ENCODE results near the gene SLC29A1.

The SLC29A1 gene

GRCh38 chr6:44265007-44265721 is 41.8 kb downstream of the SLC29A1 start, which contains the start of gene NFKBIE:
NFKBIE (minus strand) TSS chr6:44265551; CDS start chr6:44265346, 205 bp downstream.
- no peak within 1 kb of the TSS for H2AFZ ChIP-seq (ENCODE audit: low read length, unreplicated experiment)
- peaks cover 12% of the 10 kb centered on the region for H3K79me2 ChIP-seq (ENCODE audit: control insufficient read depth, insufficient read depth, low read length, unreplicated experiment)
- H3K4me3 ChIP-seq (ENCODE audit: low read depth, low read length), result peak within 1 kb of the TSS; percentile 82
- H3K4me1 ChIP-seq (ENCODE audit: control insufficient read depth, insufficient read depth, low read length, unreplicated experiment), result peaks cover 11% of the 10 kb centered on the region
- peak within 1 kb of the TSS; percentile 43; the same call in 1 of the 2 replicates for H3K27ac ChIP-seq (ENCODE audit: low read depth, low read length)
- no peaks in the 10 kb centered on the region for H3K36me3 ChIP-seq (ENCODE audit: insufficient read depth, low read length)
- H3K27me3 ChIP-seq (ENCODE audit: insufficient read depth, low read length), result peaks cover 21% of the 10 kb centered on the region

GRCh38 chr6:44265722-44266233 is 42.4 kb downstream of the SLC29A1 start:
- H3K4me3 ChIP-seq (ENCODE audit: low read depth, low read length), result no peak overlapping the region; the same call in 1 of the 2 replicates
- peaks cover 21% of the 10 kb centered on the region for H3K27me3 ChIP-seq (ENCODE audit: insufficient read depth, low read length)
- no peak overlapping the region for H3K27ac ChIP-seq (ENCODE audit: low read depth, low read length)
- H3K36me3 ChIP-seq (ENCODE audit: insufficient read depth, low read length), result no peaks in the 10 kb centered on the region
- H3K4me1 ChIP-seq (ENCODE audit: control insufficient read depth, insufficient read depth, low read length, unreplicated experiment), result peaks cover 11% of the 10 kb centered on the region
- no peak overlapping the region for H2AFZ ChIP-seq (ENCODE audit: low read length, unreplicated experiment)
- peaks cover 12% of the 10 kb centered on the region for H3K79me2 ChIP-seq (ENCODE audit: control insufficient read depth, insufficient read depth, low read length, unreplicated experiment)

- H3K36me3 ChIP-seq (ENCODE audit: insufficient read depth, low read length), result no peaks in the 10 kb centered on the region
- H3K4me3 ChIP-seq (ENCODE audit: low read depth, low read length), result no peak overlapping the region
- peaks cover 11% of the 10 kb centered on the region for H3K4me1 ChIP-seq (ENCODE audit: control insufficient read depth, insufficient read depth, low read length, unreplicated experiment)
- H3K79me2 ChIP-seq (ENCODE audit: control insufficient read depth, insufficient read depth, low read length, unreplicated experiment), result peaks cover 12% of the 10 kb centered on the region
- H2AFZ ChIP-seq (ENCODE audit: low read length, unreplicated experiment), result no peak overlapping the region
- no peak overlapping the region for H3K27ac ChIP-seq (ENCODE audit: low read depth, low read length)
- H3K27me3 ChIP-seq (ENCODE audit: insufficient read depth, low read length), result peaks cover 26% of the 10 kb centered on the region
Observed at GRCh38 chr6:44266347-44266746, 43.0 kb downstream of the SLC29A1 start.

GRCh38 chr6:44267252-44267651 is 43.9 kb downstream of the SLC29A1 start:
- no peak overlapping the region for H3K4me3 ChIP-seq (ENCODE audit: low read depth, low read length)
- H3K27me3 ChIP-seq (ENCODE audit: insufficient read depth, low read length), result peaks cover 35% of the 10 kb centered on the region
- no peak overlapping the region for H3K27ac ChIP-seq (ENCODE audit: low read depth, low read length)
- H3K79me2 ChIP-seq (ENCODE audit: control insufficient read depth, insufficient read depth, low read length, unreplicated experiment), result peaks cover 12% of the 10 kb centered on the region
- no peak overlapping the region for H2AFZ ChIP-seq (ENCODE audit: low read length, unreplicated experiment)
- H3K4me1 ChIP-seq (ENCODE audit: control insufficient read depth, insufficient read depth, low read length, unreplicated experiment), result peaks cover 9% of the 10 kb centered on the region
- H3K36me3 ChIP-seq (ENCODE audit: insufficient read depth, low read length), result no peaks in the 10 kb centered on the region

- Histone ChIP-seq H3K4me1 (ENCODE audit: control insufficient read depth, insufficient read depth, low read length, unreplicated experiment) (peaks cover under 1% of the 10 kb centered on the region), H2AFZ (ENCODE audit: low read length, unreplicated experiment) (no peak overlapping the region), H3K4me3 (ENCODE audit: low read depth, low read length) (no peak overlapping the region), H3K79me2 (ENCODE audit: control insufficient read depth, insufficient read depth, low read length, unreplicated experiment) (peaks cover 12% of the 10 kb centered on the region), H3K27me3 (ENCODE audit: insufficient read depth, low read length) (peaks cover 44% of the 10 kb centered on the region), H3K27ac (ENCODE audit: low read depth, low read length) (no peak overlapping the region), H3K36me3 (ENCODE audit: insufficient read depth, low read length) (no peaks in the 10 kb centered on the region)
Observed at GRCh38 chr6:44268095-44268628, 44.8 kb downstream of the SLC29A1 start.

GRCh38 chr6:44269178-44269920 is 46.0 kb downstream of the SLC29A1 start:
- Histone ChIP-seq H3K27ac (ENCODE audit: low read depth, low read length) (no peak overlapping the region), H2AFZ (ENCODE audit: low read length, unreplicated experiment) (no peak overlapping the region), H3K4me1 (ENCODE audit: control insufficient read depth, insufficient read depth, low read length, unreplicated experiment) (no peaks in the 10 kb centered on the region), H3K36me3 (ENCODE audit: insufficient read depth, low read length) (no peaks in the 10 kb centered on the region), H3K79me2 (ENCODE audit: control insufficient read depth, insufficient read depth, low read length, unreplicated experiment) (peaks cover 4% of the 10 kb centered on the region), H3K4me3 (ENCODE audit: low read depth, low read length) (no peak overlapping the region), H3K27me3 (ENCODE audit: insufficient read depth, low read length) (peaks cover 54% of the 10 kb centered on the region)

GRCh38 chr6:44269921-44270525 is 46.6 kb downstream of the SLC29A1 start, which contains the start of gene TMEM151B:
TMEM151B (plus strand) TSS chr6:44270450; CDS start chr6:44270743, 293 bp downstream.
- H3K27me3 ChIP-seq (ENCODE audit: insufficient read depth, low read length), result peaks cover 55% of the 10 kb centered on the region
- H3K4me3 ChIP-seq (ENCODE audit: low read depth, low read length), result no peak within 1 kb of the TSS
- no peaks in the 10 kb centered on the region for H3K36me3 ChIP-seq (ENCODE audit: insufficient read depth, low read length)
- no peaks in the 10 kb centered on the region for H3K79me2 ChIP-seq (ENCODE audit: control insufficient read depth, insufficient read depth, low read length, unreplicated experiment)
- no peaks in the 10 kb centered on the region for H3K4me1 ChIP-seq (ENCODE audit: control insufficient read depth, insufficient read depth, low read length, unreplicated experiment)
- no peak within 1 kb of the TSS for H3K27ac ChIP-seq (ENCODE audit: low read depth, low read length)
- no peak within 1 kb of the TSS for H2AFZ ChIP-seq (ENCODE audit: low read length, unreplicated experiment)

GRCh38 chr6:44270526-44271405 is 47.4 kb downstream of the SLC29A1 start:
- Histone ChIP-seq H3K4me1 (ENCODE audit: control insufficient read depth, insufficient read depth, low read length, unreplicated experiment) (no peaks in the 10 kb centered on the region), H3K79me2 (ENCODE audit: control insufficient read depth, insufficient read depth, low read length, unreplicated experiment) (no peaks in the 10 kb centered on the region), H2AFZ (ENCODE audit: low read length, unreplicated experiment) (no peak overlapping the region), H3K4me3 (ENCODE audit: low read depth, low read length) (no peak overlapping the region), H3K27me3 (ENCODE audit: insufficient read depth, low read length) (peaks cover 62% of the 10 kb centered on the region), H3K27ac (ENCODE audit: low read depth, low read length) (no peak overlapping the region), H3K36me3 (ENCODE audit: insufficient read depth, low read length) (no peaks in the 10 kb centered on the region)

GRCh38 chr6:44271406-44271723 is 48.0 kb downstream of the SLC29A1 start:
- Histone ChIP-seq H3K27me3 (ENCODE audit: insufficient read depth, low read length) (peaks cover 68% of the 10 kb centered on the region), H3K4me1 (ENCODE audit: control insufficient read depth, insufficient read depth, low read length, unreplicated experiment) (no peaks in the 10 kb centered on the region), H3K4me3 (ENCODE audit: low read depth, low read length) (no peak overlapping the region)

GRCh38 chr6:44271914-44272313 is 48.5 kb downstream of the SLC29A1 start:
- no peaks in the 10 kb centered on the region for H3K4me1 ChIP-seq (ENCODE audit: control insufficient read depth, insufficient read depth, low read length, unreplicated experiment)
- no peaks in the 10 kb centered on the region for H3K79me2 ChIP-seq (ENCODE audit: control insufficient read depth, insufficient read depth, low read length, unreplicated experiment)
- no peak overlapping the region for H3K27ac ChIP-seq (ENCODE audit: low read depth, low read length)
- no peak overlapping the region for H3K4me3 ChIP-seq (ENCODE audit: low read depth, low read length)
- no peaks in the 10 kb centered on the region for H3K36me3 ChIP-seq (ENCODE audit: insufficient read depth, low read length)
- peaks cover 74% of the 10 kb centered on the region for H3K27me3 ChIP-seq (ENCODE audit: insufficient read depth, low read length)
- no peak overlapping the region for H2AFZ ChIP-seq (ENCODE audit: low read length, unreplicated experiment)

More at GRCh38 chr6:44271406-44271723, 48.0 kb downstream of the SLC29A1 start:
- H2AFZ ChIP-seq (ENCODE audit: low read length, unreplicated experiment), result no peak overlapping the region
- no peaks in the 10 kb centered on the region for H3K36me3 ChIP-seq (ENCODE audit: insufficient read depth, low read length)
- no peak overlapping the region for H3K27ac ChIP-seq (ENCODE audit: low read depth, low read length)
- no peaks in the 10 kb centered on the region for H3K79me2 ChIP-seq (ENCODE audit: control insufficient read depth, insufficient read depth, low read length, unreplicated experiment)
